K562 (cell line): ENCODE data around the gene EMID1. TPM values are rescaled to one million over a fixed set of nuclear protein-coding genes. Genes with fewer than 3 reads are reported as not detected.

Experiments
- ATAC-seq: fragments of 200-7000 bp; cut with Tn5 transposase; 3 replicates; pipeline ENCODE4 v1.9.1; 2020; ENCODE audit warnings: moderate library complexity
- BruUV-seq: library from RNA; stranded (reverse); fragments of 400-500 nt; replicated peaks from 2 replicates; lab custom pipeline; 2021; lab: Mats Ljungman, UMichigan
- CTCF ChIA-PET: fragments of 300-600 bp; formaldehyde crosslinking; extraction: SDS; loops from one replicate; lab custom pipeline; 2021; ENCODE audit warnings: low intra/inter-chr PET ratio; lab: Yijun Ruan, JAX
- POLR2A ChIA-PET: fragments of 300-600, 350-650 bp; sonication (Branson Sonifier 250); formaldehyde crosslinking; extraction: SDS; loops from one replicate; lab custom pipeline; 2021; ENCODE audit warnings: antibody characterized with exemption, inconsistent platforms; lab: Yijun Ruan, JAX
- DNase-seq, 4 experiments: peaks; one replicate each; pipeline versions ENCODE4 v3.0.0 to v3.0.0-alpha.2; 2011 to 2018; ENCODE audit warnings: low spot score in 3 of 4, mixed read lengths in 3 of 4; ENCODE audit errors: extremely low read depth in 1 of 4
- FAIRE-seq: peaks from 2 replicates; lab custom pipeline; 2011; peaks lifted over from hg19 to GRCh38; lab: Jason Lieb, UNC
- H2AFZ ChIP-seq: 2 replicates; pipeline ENCODE4 v1.6.0; 2011; ENCODE audit warnings: low read depth, low read length, control low read depth, inconsistent platforms
- H3K27ac ChIP-seq: fragments of 200-600 bp; 3 replicates; pipeline ENCODE4 v1.8.0; 2011; ENCODE audit warnings: low read depth, mild to moderate bottlenecking, control low read depth, inconsistent platforms, low read length, moderate library complexity, mixed read lengths; ENCODE audit errors: extremely low read depth
- H3K27me3 ChIP-seq, 2 experiments: fragments of 300-600 bp in 1 of 2; 2 replicates in 1 of 2; 3 replicates in 1 of 2; pipeline versions ENCODE4 v1.6.0 to v1.8.0; 2011; ENCODE audit warnings: inconsistent platforms in 2 of 2, low read length in 2 of 2, mild to moderate bottlenecking in 1 of 2, mixed read lengths in 1 of 2, moderate library complexity in 1 of 2; ENCODE audit not compliant: control insufficient read depth in 2 of 2, insufficient read depth in 2 of 2
- H3K36me3 ChIP-seq: fragments of 300-600 bp; 3 replicates; pipeline ENCODE4 v1.8.0; 2011; ENCODE audit warnings: mild to moderate bottlenecking, low read length, inconsistent platforms; ENCODE audit not compliant: control insufficient read depth, insufficient read depth
- H3K4me1 ChIP-seq, 2 experiments: fragments of 200-600 bp in 1 of 2; replicated peaks in 1 of 2; 2 replicates in 1 of 2; 3 replicates in 1 of 2; pipeline versions ENCODE4 v1.5.1 to v1.8.0; 2011; ENCODE audit warnings: inconsistent platforms in 2 of 2, low read length in 2 of 2, mild to moderate bottlenecking in 1 of 2, mixed read lengths in 1 of 2, moderate library complexity in 1 of 2; ENCODE audit not compliant: control insufficient read depth in 2 of 2, insufficient read depth in 2 of 2
- H3K4me2 ChIP-seq: 2 replicates; pipeline ENCODE4 v1.6.1; 2011; ENCODE audit warnings: low read length, control low read depth, inconsistent platforms, mixed read lengths; ENCODE audit not compliant: insufficient read depth
- H3K4me3 ChIP-seq: fragments of 200-600 bp; sonication (generic), shearing (Covaris generic); 2 replicates; pipeline ENCODE4 v1.5.1; 2016; ENCODE audit warnings: control low read depth, inconsistent platforms
- H3K79me2 ChIP-seq: fragments of 200-600 bp; 3 replicates; pipeline ENCODE4 v1.8.0; 2011; ENCODE audit warnings: low read length, inconsistent platforms; ENCODE audit not compliant: control insufficient read depth, insufficient read depth
- H3K9ac ChIP-seq, 2 experiments: 2 replicates each; pipeline versions ENCODE4 v1.6.0 to v1.6.1; 2011; ENCODE audit warnings: low read depth in 2 of 2, low read length in 2 of 2, control low read depth in 1 of 2, inconsistent platforms in 1 of 2, mild to moderate bottlenecking in 1 of 2, mixed read lengths in 1 of 2; ENCODE audit not compliant: insufficient read depth in 1 of 2
- H3K9me1 ChIP-seq: one replicate; pipeline ENCODE4 v1.6.0; 2011; ENCODE audit warnings: inconsistent platforms, mild to moderate bottlenecking, low read length, moderate library complexity; ENCODE audit not compliant: control insufficient read depth, insufficient read depth
- H3K9me3 ChIP-seq: replicated peaks from 2 replicates; pipeline ENCODE4 v1.5.1; 2011; ENCODE audit warnings: low read depth, low read length, inconsistent platforms; ENCODE audit not compliant: control insufficient read depth, insufficient read depth
- H4K20me1 ChIP-seq: replicated peaks from 2 replicates; pipeline ENCODE4 v1.6.1; 2011; ENCODE audit warnings: low read length, inconsistent platforms, mixed read lengths; ENCODE audit not compliant: control insufficient read depth, insufficient read depth
- BCL6 ChIP-seq: fragments of 250-450 bp; sonication (Bioruptor Pico); IDR thresholded peaks from 2 replicates; pipeline ENCODE4 v1.4.0; 2020
- CBX2 ChIP-seq: fragments of 200-600 bp; sonication (generic); IDR thresholded peaks from one replicate; pipeline ENCODE4 v1.6.1; 2012; ENCODE audit warnings: mild to moderate bottlenecking, low read length, inconsistent platforms; ENCODE audit not compliant: insufficient read depth, poor library complexity, severe bottlenecking
- ETV6 ChIP-seq, 3 experiments: fragments of 150-350 bp in 1 of 3; sonication (generic) in 1 of 3; formaldehyde crosslinking in 1 of 3; IDR thresholded peaks; 2 replicates each; pipeline versions ENCODE4 v1.6.1 to v1.8.0; 2014 to 2022; ENCODE audit warnings: borderline replicate concordance in 2 of 3, low read depth in 2 of 3, antibody characterized with exemption in 1 of 3, low read length in 1 of 3, mild to moderate bottlenecking in 1 of 3, missing genetic modification reagents in 1 of 3
- GTF2F1 ChIP-seq: IDR thresholded peaks from 2 replicates; pipeline ENCODE4 v1.6.1; 2011; ENCODE audit warnings: low read depth, low read length, improper control_type of control experiment
- HEY1 ChIP-seq: fragments of 250-450 bp; sonication (Bioruptor Pico); IDR thresholded peaks from 2 replicates; pipeline ENCODE4 v1.5.0; 2020; ENCODE audit warnings: mild to moderate bottlenecking, moderate library complexity, borderline replicate concordance
- HMGN3 ChIP-seq: IDR thresholded peaks from 2 replicates; pipeline ENCODE4 v1.6.1; 2011; ENCODE audit warnings: borderline replicate concordance, low read depth, mild to moderate bottlenecking, mixed read lengths, low read length; ENCODE audit not compliant: insufficient read length; ENCODE audit errors: extremely low read depth
- HNRNPK ChIP-seq: fragments of 200-400 bp; formaldehyde crosslinking; IDR thresholded peaks from one replicate; pipeline ENCODE4 v1.6.1; 2018; ENCODE audit warnings: mild to moderate bottlenecking, low read depth, low read length; ENCODE audit not compliant: poor library complexity, severe bottlenecking
- NR4A1 ChIP-seq, 2 experiments: fragments of 250-450 bp in 1 of 2; fragments of 450-650 bp in 1 of 2; sonication (Bioruptor Pico) in 1 of 2; IDR thresholded peaks; 2 replicates each; pipeline versions ENCODE4 v1.4.0 to v1.6.1; 2016 to 2020; ENCODE audit warnings: mild to moderate bottlenecking in 2 of 2, missing compliant biosample characterization in 1 of 2, missing genetic modification characterization in 1 of 2, moderate library complexity in 1 of 2
- SUPT5H ChIP-seq: fragments of 450-650 bp; IDR thresholded peaks from 2 replicates; pipeline ENCODE4 v1.6.1; 2016
- TAF15 ChIP-seq: fragments of 200-400 bp; formaldehyde crosslinking; IDR thresholded peaks from 2 replicates; pipeline ENCODE4 v1.6.1; 2017; ENCODE audit warnings: mild to moderate bottlenecking, low read depth, low read length, moderate library complexity
- ZNF232 ChIP-seq: sonication (generic); formaldehyde crosslinking; IDR thresholded peaks from 2 replicates; pipeline ENCODE4 v1.8.0; 2022; ENCODE audit warnings: mild to moderate bottlenecking, missing genetic modification reagents
- ZNF764 ChIP-seq: fragments of 250-450 bp; sonication (Bioruptor Pico); IDR thresholded peaks from 2 replicates; pipeline ENCODE4 v1.4.0; 2020; ENCODE audit warnings: low read depth, mild to moderate bottlenecking, moderate library complexity
- WGBS: fragments of 100-300 bp; shearing (Covaris generic); methylation state at CpG from one replicate; pipeline ENCODE4 v1.1.6; 2016; ENCODE audit warnings: low coverage, mixed read lengths; ENCODE audit not compliant: insufficient coverage; ENCODE audit errors: missing lambda C conversion rate; 5-methylcytosine and 5-hydroxymethylcytosine counted together
- in situ Hi-C: fragments of 300-500 bp; cut with MboI; formaldehyde crosslinking; loops from 4 replicates; pipeline ENCODE4 v1.15.0; 2018; ENCODE audit warnings: inconsistent platforms, mixed read lengths
- intact Hi-C: fragments of 100-400 bp; cut with micrococcal nuclease; formaldehyde crosslinking; loops from 2 replicates; pipeline ENCODE4 v1.14.2; 2022
- polyA plus RNA-seq, 8 experiments: library from polyadenylated mRNA; depleted of rRNA in 4 of 8; stranded (reverse) in 5 of 8; unstranded in 3 of 8; fragments of >200 nt; fragmentation: Nextera tagmentation in 2 of 8; fragmentation: Illumina TruSeq in 1 of 8; extraction: Ambion mirVana in 2 of 8; extraction: Trizol in 1 of 8; gene quantifications; 2 replicates each; pipeline versions ENCODE4 v1.2.1 to v1.2.3, GENCODE V29; 2011 to 2014; ENCODE audit warnings: inconsistent platforms in 1 of 8, missing spikeins in 1 of 8
- total RNA-seq, 7 experiments: library from RNA; depleted of rRNA in 6 of 7; stranded (reverse); fragments of >200 nt in 6 of 7; fragmentation: Illumina TruSeq in 2 of 7; extraction: Trizol in 2 of 7; gene quantifications; 2 replicates each; pipeline versions ENCODE4 v1.2.1 to v1.2.3, GENCODE V29; 2011 to 2021; ENCODE audit warnings: low replicate concordance in 1 of 7
- TF ChIP-seq, protein P1 (sequence below): fragments of 450-650 bp; IDR thresholded peaks from 2 replicates; pipeline ENCODE4 v1.6.1; 2017; ENCODE audit warnings: antibody characterized with exemption, mild to moderate bottlenecking

EMID1 gene
- total and polyA plus RNA-seq, 9 of the 15 experiments (the other 6 are each of a cell fraction or from before 2014, with no cell fraction given): 0.15 to 7.2 (median 2.7) TPM

- no peak for ATAC-seq
- ChIA-PET POLR2A (no interaction called here), CTCF (no interaction called here)
- Histone ChIP-seq H3K9me1 (no peaks in the 10 kb centered on the region), H3K4me1 (peaks cover 0 to 10% of the 10 kb centered on the region in 2 experiments; a peak in 2 of 5 replicates), H3K9ac (peak overlapping the region in 1 of 2 experiments; percentile 45; a peak in 1 of 4 replicates), H3K4me3 (no peak overlapping the region), H3K36me3 (no peaks in the 10 kb centered on the region), H3K9me3 (no peaks in the 10 kb centered on the region), H3K79me2 (no peaks in the 10 kb centered on the region), H2AFZ (no peak overlapping the region), H3K27ac (no peak overlapping the region), H3K27me3 (no peaks in the 10 kb centered on the region), H3K4me2 (no peak overlapping the region), H4K20me1 (no peaks in the 10 kb centered on the region)
- no peak for FAIRE-seq
- in situ Hi-C loops: loop anchor here (10.0 kb wide), 1 partner anchor 399 kb away; no protein-coding TSS in a partner anchor
- DNase-seq: peak in 1 of 4 experiments; percentile 3
- 56% methylated on average over 10 of the region's 14 CpGs for WGBS
- no peak for TF ChIP-seq HMGN3
- TF ChIP-seq BCL6 (CRISPR knock-in tag): no peak
- TF ChIP-seq GTF2F1: no peak
- TF ChIP-seq CBX2: no peak
- TF ChIP-seq, protein P1, sequence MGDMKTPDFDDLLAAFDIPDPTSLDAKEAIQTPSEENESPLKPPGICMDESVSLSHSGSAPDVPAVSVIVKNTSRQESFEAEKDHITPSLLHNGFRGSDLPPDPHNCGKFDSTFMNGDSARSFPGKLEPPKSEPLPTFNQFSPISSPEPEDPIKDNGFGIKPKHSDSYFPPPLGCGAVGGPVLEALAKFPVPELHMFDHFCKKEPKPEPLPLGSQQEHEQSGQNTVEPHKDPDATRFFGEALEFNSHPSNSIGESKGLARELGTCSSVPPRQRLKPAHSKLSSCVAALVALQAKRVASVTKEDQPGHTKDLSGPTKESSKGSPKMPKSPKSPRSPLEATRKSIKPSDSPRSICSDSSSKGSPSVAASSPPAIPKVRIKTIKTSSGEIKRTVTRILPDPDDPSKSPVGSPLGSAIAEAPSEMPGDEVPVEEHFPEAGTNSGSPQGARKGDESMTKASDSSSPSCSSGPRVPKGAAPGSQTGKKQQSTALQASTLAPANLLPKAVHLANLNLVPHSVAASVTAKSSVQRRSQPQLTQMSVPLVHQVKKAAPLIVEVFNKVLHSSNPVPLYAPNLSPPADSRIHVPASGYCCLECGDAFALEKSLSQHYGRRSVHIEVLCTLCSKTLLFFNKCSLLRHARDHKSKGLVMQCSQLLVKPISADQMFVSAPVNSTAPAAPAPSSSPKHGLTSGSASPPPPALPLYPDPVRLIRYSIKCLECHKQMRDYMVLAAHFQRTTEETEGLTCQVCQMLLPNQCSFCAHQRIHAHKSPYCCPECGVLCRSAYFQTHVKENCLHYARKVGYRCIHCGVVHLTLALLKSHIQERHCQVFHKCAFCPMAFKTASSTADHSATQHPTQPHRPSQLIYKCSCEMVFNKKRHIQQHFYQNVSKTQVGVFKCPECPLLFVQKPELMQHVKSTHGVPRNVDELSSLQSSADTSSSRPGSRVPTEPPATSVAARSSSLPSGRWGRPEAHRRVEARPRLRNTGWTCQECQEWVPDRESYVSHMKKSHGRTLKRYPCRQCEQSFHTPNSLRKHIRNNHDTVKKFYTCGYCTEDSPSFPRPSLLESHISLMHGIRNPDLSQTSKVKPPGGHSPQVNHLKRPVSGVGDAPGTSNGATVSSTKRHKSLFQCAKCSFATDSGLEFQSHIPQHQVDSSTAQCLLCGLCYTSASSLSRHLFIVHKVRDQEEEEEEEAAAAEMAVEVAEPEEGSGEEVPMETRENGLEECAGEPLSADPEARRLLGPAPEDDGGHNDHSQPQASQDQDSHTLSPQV: no peak
- TF ChIP-seq SUPT5H: no peak
- no peak for TF ChIP-seq HEY1 (CRISPR knock-in tag)
- TF ChIP-seq HNRNPK: no peak
- no peak for TF ChIP-seq NR4A1 (CRISPR knock-in tag; IDR thresholded peaks at IDR 0.05)
- no peak for TF ChIP-seq NR4A1 (tag; IDR thresholded peaks at IDR 0.05)
- no peak for TF ChIP-seq ETV6 (IDR thresholded peaks at IDR 0.05; ENCODE audit: borderline replicate concordance in 1 of 2, low read depth in 2 of 2, low read length in 1 of 2)
- no peak for TF ChIP-seq ETV6 (CRISPR knock-in tag; IDR thresholded peaks at IDR 0.05; ENCODE audit: borderline replicate concordance)
- TF ChIP-seq ZNF232 (CRISPR knock-in tag): no peak
- TF ChIP-seq ZNF764: no peak
- no peak for TF ChIP-seq TAF15
- BruUV-seq: no TSS peak
- intact Hi-C loops: no loop called here
Observed at GRCh38 chr22:29253561-29254285, 48.0 kb downstream of the EMID1 start.
